Globus pallidus (tissue), 1 donor: ENCODE results near the gene CSRP1.
A peak's percentile ranks its signal among the peaks of the same experiment; 100 is the strongest.

ENCODE experiments used
- DNase-seq: peaks from one replicate; pipeline ENCODE4 v3.0.0-alpha.2; 2015; ENCODE audit warnings: low spot score

CSRP1 gene

GRCh38 chr1:201513498-201514243 is 6.7 kb upstream of the CSRP1 start:
- no peak for DNase-seq

GRCh38 chr1:201511941-201512539 is 5.1 kb upstream of the CSRP1 start:
- peak; percentile 85 for DNase-seq

GRCh38 chr1:201511396-201511940 is 4.5 kb upstream of the CSRP1 start:
- no peak for DNase-seq

GRCh38 chr1:201510734-201511133 is 3.8 kb upstream of the CSRP1 start:
- no peak for DNase-seq

- no peak for DNase-seq
Measured at GRCh38 chr1:201509601-201510374, 2.9 kb upstream of the CSRP1 start.

GRCh38 chr1:201508809-201509208 is 1.9 kb upstream of the CSRP1 start:
- DNase-seq, result no peak

- no peak for DNase-seq
Measured at GRCh38 chr1:201507360-201507675, 395 bp upstream of the CSRP1 start.

- no peak for DNase-seq
Measured at GRCh38 chr1:201506092-201506491, 831 bp downstream of the CSRP1 start.

- no peak for DNase-seq
Measured at GRCh38 chr1:201505503-201505890, 1.4 kb downstream of the CSRP1 start.

- DNase-seq, result no peak
Measured at GRCh38 chr1:201504799-201505502, 2.0 kb downstream of the CSRP1 start.

- DNase-seq, result no peak
Measured at GRCh38 chr1:201504179-201504631, 2.7 kb downstream of the CSRP1 start.

GRCh38 chr1:201503397-201504176 is 3.3 kb downstream of the CSRP1 start:
- DNase-seq, result no peak

- no peak for DNase-seq
Measured at GRCh38 chr1:201502511-201502857, 4.4 kb downstream of the CSRP1 start.

GRCh38 chr1:201501812-201502510 is 5.0 kb downstream of the CSRP1 start:
- DNase-seq, result no peak

- DNase-seq, result no peak
Measured at GRCh38 chr1:201501144-201501543, 5.8 kb downstream of the CSRP1 start.

GRCh38 chr1:201500670-201501120 is 6.2 kb downstream of the CSRP1 start:
- DNase-seq, result no peak

- peak; percentile 97 for DNase-seq
Measured at GRCh38 chr1:201499795-201500669, 6.9 kb downstream of the CSRP1 start.

GRCh38 chr1:201499191-201499590 is 7.7 kb downstream of the CSRP1 start:
- DNase-seq, result no peak

- DNase-seq, result no peak
Measured at GRCh38 chr1:201498621-201499020, 8.3 kb downstream of the CSRP1 start.
